Esophagus muscularis mucosa (tissue), 3 donors: ENCODE data around the gene RHOBTB3.

Experiments
- POLR2A ChIP-seq: fragments of 450-650 bp; IDR thresholded peaks from one replicate; pipeline ENCODE4 v1.6.1; 2017; ENCODE audit warnings: antibody characterized with exemption, moderate library complexity, mild to moderate bottlenecking, low read depth
- POLR2AphosphoS5 ChIP-seq, 2 donors: sonication (generic); formaldehyde crosslinking; IDR thresholded peaks; one replicate each; pipeline ENCODE4 v1.6.1; 2017; ENCODE audit warnings: antibody characterized with exemption in 2 of 2
- TF ChIP-seq, protein P1 (sequence below), 3 experiments: fragments of 200-600 bp in 2 of 3; fragments of 450-650 bp in 1 of 3; sonication (generic) in 2 of 3; IDR thresholded peaks; one replicate each; pipeline ENCODE4 v1.5.1; 2017 to 2019; ENCODE audit warnings: antibody characterized with exemption in 3 of 3, mild to moderate bottlenecking in 2 of 3, moderate library complexity in 1 of 3

DNA sequence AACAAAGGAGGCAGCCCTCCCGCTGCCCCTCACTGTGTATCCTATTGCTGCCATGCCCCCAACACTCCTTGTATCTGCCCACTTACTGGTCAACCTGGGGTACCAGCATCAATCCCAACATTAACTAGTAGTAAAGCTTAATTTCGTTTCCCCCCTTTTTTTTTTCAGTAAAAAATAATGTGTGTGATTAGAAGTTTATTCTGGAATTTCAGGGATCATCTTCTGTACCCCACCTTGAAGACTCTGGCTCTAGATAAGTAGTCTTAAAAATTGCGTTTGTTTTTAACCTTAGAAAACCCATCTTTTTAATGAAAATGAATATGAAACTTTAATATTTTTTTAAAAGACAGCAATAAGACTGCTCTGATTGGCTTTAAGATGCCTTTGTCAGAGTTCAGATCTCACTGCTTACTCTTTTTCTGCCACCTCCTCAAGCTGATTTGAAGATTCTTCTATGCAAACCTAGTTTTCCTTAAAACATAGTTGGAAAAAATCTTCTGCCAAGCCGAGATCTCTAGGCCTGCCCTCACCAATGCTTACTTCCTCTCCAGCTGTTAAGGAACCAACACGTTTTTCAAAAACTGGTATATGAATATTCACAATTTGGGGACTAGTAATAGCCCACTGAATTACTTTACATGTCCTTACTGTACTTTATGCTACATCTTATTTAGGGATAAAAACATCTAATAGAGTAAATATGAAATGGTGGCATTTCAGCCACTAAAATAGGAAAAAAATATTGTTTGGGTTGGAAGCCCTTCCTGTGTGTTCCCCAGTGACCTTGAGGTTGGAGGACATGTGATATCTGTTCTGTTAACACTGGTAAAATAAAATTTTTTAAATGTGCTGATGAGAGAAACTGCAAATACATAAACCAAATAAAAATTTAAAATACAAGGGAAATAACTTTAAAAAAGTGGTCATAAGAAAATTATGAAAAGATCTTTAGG lies 4.0 kb upstream of the RHOBTB3 start:
- TF ChIP-seq POLR2AphosphoS5 (IDR thresholded peaks at IDR 0.05) (no peak), POLR2A (no peak)
- TF ChIP-seq, protein P1, sequence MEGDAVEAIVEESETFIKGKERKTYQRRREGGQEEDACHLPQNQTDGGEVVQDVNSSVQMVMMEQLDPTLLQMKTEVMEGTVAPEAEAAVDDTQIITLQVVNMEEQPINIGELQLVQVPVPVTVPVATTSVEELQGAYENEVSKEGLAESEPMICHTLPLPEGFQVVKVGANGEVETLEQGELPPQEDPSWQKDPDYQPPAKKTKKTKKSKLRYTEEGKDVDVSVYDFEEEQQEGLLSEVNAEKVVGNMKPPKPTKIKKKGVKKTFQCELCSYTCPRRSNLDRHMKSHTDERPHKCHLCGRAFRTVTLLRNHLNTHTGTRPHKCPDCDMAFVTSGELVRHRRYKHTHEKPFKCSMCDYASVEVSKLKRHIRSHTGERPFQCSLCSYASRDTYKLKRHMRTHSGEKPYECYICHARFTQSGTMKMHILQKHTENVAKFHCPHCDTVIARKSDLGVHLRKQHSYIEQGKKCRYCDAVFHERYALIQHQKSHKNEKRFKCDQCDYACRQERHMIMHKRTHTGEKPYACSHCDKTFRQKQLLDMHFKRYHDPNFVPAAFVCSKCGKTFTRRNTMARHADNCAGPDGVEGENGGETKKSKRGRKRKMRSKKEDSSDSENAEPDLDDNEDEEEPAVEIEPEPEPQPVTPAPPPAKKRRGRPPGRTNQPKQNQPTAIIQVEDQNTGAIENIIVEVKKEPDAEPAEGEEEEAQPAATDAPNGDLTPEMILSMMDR (IDR thresholded peaks at IDR 0.05) = no peak
